GM13976 (cell line): ENCODE measurements around the gene COL9A3.
A peak's percentile ranks its signal among the peaks of the same experiment; 100 is the strongest.

Experiments used
- DNase-seq: peaks from one replicate; pipeline ENCODE4 v3.0.0; 2012; ENCODE audit warnings: low spot score
- in situ Hi-C: fragments of 300-500 bp; cut with MboI; formaldehyde crosslinking; loops from one replicate; pipeline ENCODE4 v1.12.0; 2022; ENCODE audit warnings: low sequenced_read_pairs, mixed read lengths, inconsistent platforms; ENCODE audit not compliant: unreplicated experiment
- TF ChIP-seq, protein P1 (sequence below): IDR thresholded peaks from 2 replicates; pipeline ENCODE4 v1.5.1; 2012; ENCODE audit warnings: borderline replicate concordance, mild to moderate bottlenecking; ENCODE audit not compliant: insufficient read depth; ENCODE audit errors: extremely low read depth, missing control alignments, control extremely low read depth

COL9A3 gene

DNA sequence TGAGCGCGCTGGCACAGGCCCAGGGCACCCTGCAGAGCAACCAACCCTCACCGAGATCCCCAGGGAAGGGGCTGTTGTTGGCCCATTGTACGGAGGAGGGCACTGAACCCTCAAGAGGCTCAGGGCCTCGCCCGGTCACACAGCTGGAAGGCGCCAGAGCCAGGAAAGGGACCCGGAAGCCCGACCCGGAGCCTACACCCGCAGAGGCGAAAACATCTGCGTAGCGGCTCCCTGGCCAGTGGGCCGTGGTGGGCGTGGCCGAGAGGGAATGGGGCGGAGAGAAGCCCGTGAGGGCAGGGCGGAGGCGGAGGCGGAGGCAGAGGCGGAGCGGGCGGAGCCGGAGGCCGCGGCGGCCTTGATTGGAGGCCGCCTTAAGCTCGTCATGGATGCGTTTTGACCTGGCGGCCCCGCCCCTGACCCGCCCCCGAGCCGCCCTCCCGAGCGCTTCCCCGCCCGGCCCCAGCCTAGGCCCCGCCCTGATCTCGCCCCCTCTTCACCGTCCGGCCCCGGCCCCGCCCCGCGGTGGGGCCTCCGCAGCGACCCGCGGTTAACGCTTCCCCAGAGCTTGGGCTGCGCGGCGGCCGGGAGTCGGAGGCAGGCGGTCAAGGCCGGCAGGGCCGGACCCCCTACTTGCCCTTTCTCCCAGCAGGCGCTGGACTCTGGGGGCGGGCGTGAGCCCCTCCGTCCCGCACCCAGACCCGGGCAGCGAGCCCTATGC lies 22.7 kb upstream of the COL9A3 start:
- DNase-seq: peak; percentile 98
- TF ChIP-seq, protein P1, sequence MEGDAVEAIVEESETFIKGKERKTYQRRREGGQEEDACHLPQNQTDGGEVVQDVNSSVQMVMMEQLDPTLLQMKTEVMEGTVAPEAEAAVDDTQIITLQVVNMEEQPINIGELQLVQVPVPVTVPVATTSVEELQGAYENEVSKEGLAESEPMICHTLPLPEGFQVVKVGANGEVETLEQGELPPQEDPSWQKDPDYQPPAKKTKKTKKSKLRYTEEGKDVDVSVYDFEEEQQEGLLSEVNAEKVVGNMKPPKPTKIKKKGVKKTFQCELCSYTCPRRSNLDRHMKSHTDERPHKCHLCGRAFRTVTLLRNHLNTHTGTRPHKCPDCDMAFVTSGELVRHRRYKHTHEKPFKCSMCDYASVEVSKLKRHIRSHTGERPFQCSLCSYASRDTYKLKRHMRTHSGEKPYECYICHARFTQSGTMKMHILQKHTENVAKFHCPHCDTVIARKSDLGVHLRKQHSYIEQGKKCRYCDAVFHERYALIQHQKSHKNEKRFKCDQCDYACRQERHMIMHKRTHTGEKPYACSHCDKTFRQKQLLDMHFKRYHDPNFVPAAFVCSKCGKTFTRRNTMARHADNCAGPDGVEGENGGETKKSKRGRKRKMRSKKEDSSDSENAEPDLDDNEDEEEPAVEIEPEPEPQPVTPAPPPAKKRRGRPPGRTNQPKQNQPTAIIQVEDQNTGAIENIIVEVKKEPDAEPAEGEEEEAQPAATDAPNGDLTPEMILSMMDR: no peak
- in situ Hi-C loops: loop anchor here (25.0 kb wide), 1 partner anchor 132 kb away; no protein-coding TSS in a partner anchor

DNA sequence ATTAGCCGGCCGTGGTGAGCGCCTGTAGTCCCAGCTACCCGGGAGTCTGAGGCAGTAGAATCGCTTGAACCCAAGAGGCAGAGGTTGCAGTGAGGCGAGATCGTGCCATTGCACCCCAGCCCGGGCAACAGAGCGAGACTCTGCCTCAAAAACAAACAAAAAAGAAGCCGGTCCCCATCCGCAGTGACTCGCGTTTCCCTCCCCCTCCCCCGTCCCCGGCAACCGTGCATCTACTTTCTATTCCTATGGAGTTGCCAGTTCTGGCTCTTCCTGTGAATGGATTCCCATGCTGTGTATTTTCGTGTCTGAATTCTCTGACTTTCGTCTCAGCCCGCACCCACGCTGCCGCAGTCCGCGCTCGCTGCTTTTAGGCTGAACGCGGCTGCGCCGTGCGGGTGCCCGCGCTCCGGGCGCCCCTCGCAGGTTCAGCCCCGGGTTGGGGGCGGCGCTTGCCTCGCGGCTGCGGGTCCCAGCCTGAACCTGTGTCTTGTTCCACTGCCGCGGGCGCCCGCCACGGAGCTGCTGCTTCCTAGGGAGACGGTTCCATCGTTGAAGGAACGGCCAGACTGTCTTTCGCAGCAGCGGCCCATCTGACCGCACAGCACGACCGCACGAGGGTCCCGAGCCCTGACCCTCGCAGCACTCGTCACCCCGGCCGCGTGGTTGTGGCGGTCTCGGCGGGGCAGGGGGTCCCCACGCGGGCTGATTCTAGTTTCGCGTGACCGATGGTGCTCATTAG lies 21.7 kb upstream of the COL9A3 start:
- TF ChIP-seq, protein P1: no peak
- in situ Hi-C loops: loop anchor here (25.0 kb wide), 1 partner anchor 133 kb away; no protein-coding TSS in a partner anchor
- peak; percentile 66 for DNase-seq

DNA sequence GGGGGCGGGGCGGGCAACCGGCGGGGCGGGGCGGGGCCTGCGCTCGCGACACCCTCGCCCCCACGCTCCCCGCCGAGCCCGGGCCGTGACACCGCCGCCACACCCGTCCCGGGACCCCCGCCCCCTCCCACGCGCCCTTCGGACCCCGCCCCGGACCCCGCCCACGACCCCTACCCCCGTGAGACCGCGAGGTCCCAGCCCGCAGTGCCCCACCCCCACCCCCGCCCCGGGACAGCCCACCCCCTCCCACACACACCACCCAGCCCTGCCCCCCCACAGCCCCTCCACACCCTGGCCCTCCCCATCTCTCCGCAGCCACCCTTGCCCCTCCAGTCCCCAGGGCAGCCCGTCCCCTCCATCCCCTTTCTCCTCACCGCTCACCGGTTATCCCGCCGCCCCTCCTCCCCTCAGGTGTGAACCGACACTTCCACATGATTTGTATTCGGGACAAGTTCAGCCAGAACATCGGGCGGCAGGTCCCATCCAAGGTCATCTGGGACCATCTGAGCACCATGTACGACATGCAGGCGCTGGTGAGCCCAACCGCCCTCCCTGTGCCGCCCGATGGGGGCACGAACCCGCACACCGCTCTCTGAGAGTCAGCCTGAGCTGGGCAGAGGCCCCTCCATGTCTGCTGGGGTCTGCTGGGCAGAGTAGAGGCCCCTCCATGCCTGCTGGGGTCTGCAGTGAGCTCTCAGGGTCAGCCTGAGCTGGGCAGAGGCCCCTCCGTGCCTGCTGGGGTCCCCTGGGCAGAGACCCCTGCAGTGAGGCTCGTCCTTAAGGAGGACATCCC lies 20.0 kb upstream of the COL9A3 start:
- DNase-seq: peak; percentile 42
- TF ChIP-seq, protein P1: no peak
- in situ Hi-C loops: loop anchor here (25.0 kb wide), 1 partner anchor 135 kb away; no protein-coding TSS in a partner anchor

DNA sequence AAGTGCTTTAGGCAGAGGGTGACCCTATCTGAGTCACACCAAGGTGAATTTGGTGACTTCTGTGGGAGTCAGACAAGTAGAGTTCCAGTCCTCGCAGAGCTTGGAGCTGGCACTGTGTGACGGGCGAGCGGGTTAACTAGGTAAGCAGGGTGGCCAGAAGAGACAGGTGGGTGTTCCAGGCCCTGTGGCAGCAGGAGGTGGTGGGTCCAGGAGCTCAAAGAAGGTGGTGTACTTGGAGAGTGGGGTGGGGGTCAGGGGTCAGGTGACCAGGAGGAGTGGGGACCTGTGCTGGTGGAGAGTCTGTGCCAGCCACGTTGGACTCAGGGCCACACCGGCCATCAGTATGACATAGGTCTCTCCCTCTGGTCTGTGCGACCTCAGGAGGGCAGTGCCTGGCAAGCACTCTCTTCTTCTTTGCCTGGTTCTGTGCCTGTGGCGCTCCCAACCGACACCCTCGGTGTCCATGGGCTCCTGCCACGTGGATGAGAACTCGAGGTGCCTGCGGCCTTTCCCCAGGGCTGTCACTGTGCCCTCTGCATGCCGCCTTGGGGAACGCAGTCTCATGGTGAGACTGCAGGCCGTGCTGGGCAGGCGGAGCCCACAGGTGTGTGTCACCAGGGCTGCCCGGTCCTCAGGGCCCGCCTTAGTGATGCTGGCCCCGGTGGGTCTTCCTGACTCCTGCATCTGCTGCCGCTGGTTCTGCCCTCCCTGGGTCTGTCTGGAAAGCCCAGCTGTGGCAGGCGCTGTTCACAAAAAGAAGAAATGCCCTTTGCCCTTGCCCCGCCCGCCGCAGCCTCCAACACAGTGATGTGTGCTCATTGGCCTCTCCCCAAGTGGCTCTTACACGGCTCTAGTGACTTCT lies 18.9 kb upstream of the COL9A3 start:
- no peak for DNase-seq
- TF ChIP-seq, protein P1: no peak
- in situ Hi-C loops: loop anchor here (25.0 kb wide), 1 partner anchor 136 kb away; no protein-coding TSS in a partner anchor

DNA sequence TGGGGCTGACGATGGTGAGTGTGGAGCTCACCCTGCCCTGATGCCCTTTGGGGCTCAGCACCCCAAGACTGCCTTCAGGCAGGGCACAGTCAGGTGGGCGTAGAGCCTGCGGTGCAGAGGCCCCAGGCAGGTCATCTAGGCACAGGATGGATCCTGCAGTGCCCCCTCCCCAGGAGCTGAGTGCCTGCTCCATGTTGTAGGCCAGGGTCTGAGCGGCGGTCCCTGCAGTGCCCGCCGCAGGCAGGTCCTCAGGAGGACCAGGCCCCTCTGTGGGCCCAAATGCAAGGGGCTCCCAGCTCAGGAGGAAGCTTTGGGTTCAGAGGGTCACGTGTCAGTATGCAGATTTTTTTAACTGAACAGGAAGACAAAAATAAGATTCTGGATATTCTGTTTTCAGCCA lies 17.8 kb upstream of the COL9A3 start:
- in situ Hi-C loops: loop anchor here (25.0 kb wide), 1 partner anchor 137 kb away; no protein-coding TSS in a partner anchor
- TF ChIP-seq, protein P1: no peak
- DNase-seq: no peak
